ENCODE data around the gene MATN4.

Gene MATN4

GRCh38 chr20:45246109-45246508, 62.0 kb downstream of the MATN4 start:
- DNase-seq: no peak

Data from suppressor macrophage treated with lipopolysaccharide for 1 hour (primary cell).